Mucosa of descending colon (tissue), 3 donors: Measurements from ENCODE around the gene SGCG. TPM values are rescaled to one million over a fixed set of nuclear protein-coding genes. Genes with fewer than 3 reads are reported as not detected.
"Not testable (repeated sequence)": the region's sequence is repeated elsewhere in the genome, so short reads cannot be mapped to it uniquely, and the experiment has no call there.

Experiments
- ATAC-seq: fragments of 200-7000 bp; cut with Tn5 transposase; one replicate; pipeline ENCODE4 v1.9.1; 2020; ENCODE audit warnings: mild to moderate bottlenecking, moderate library complexity
- DNase-seq, 3 donors: peaks; one replicate each; pipeline ENCODE4 v3.0.0-alpha.2; 2020
- H3K36me3 ChIP-seq: fragments of 200-600 bp; one replicate; pipeline ENCODE4 v1.8.0; 2021; ENCODE audit warnings: low read depth, mild to moderate bottlenecking
- H3K4me1 ChIP-seq: fragments of 200-600 bp; one replicate; pipeline ENCODE4 v1.8.0; 2021; ENCODE audit warnings: low read depth, mild to moderate bottlenecking
- H3K4me3 ChIP-seq: fragments of 200-600 bp; one replicate; pipeline ENCODE4 v1.8.0; 2021; ENCODE audit warnings: mild to moderate bottlenecking
- H3K9me3 ChIP-seq: fragments of 200-600 bp; one replicate; pipeline ENCODE4 v1.8.0; 2021; ENCODE audit warnings: mild to moderate bottlenecking
- CTCF ChIP-seq: fragments of 200-600 bp; IDR thresholded peaks from one replicate; pipeline ENCODE4 v1.8.0; 2022; ENCODE audit warnings: antibody characterized with exemption, mild to moderate bottlenecking
- intact Hi-C, 2 donors: fragments of 100-400 bp; cut with DNase I in 1 of 2; cut with micrococcal nuclease in 1 of 2; formaldehyde crosslinking; loops; one replicate each; pipeline versions ENCODE4 v1.11.0 to v1.11.1; 2022; cut with DNase I, micrococcal nuclease
- total RNA-seq, 3 donors: library from RNA; stranded (reverse); fragmentation: NEBNext Ultra II Directional in 2 of 3; extraction: Animal tissue kit (Norgen Biotek cat#: 25700) in 2 of 3; gene quantifications; one replicate each; pipeline versions ENCODE4 v1.2.1 to v1.2.4, GENCODE V29; 2021 to 2023
- donor health status: DM: no; HTN: no; CAD: no; lungs with moderate emphysema.
- donor health status: DM: no; HTN: no; CAD: no.
- donor health status: DM: no; HTN: yes; CAD: no.

Gene SGCG
- total RNA-seq, 3 donors from 2014 or later = 0.41 to 0.66 TPM; not detected in 1

- H3K9me3 ChIP-seq = no peaks in the 10 kb centered on the region
- DNase-seq = no peak
- intact Hi-C loops = no loop called here
- H3K4me3 ChIP-seq = no peak overlapping the region
- no peaks in the 10 kb centered on the region for H3K4me1 ChIP-seq
- ATAC-seq = no peak
- no peaks in the 10 kb centered on the region for H3K36me3 ChIP-seq
- TF ChIP-seq CTCF = no peak
Measured at GRCh38 chr13:23205807-23206206, 25.0 kb downstream of the SGCG start.

GRCh38 chr13:23212671-23213070 lies 31.9 kb downstream of the SGCG start:
- TF ChIP-seq CTCF = no peak
- H3K4me3 ChIP-seq = no peak overlapping the region

GRCh38 chr13:23231241-23231640 lies 50.5 kb downstream of the SGCG start:
- intact Hi-C loops = no loop called here
- DNase-seq (no peak), ATAC-seq (no peak)
- Histone ChIP-seq H3K4me1 (no peaks in the 10 kb centered on the region), H3K4me3 (no peak overlapping the region), H3K36me3 (no peaks in the 10 kb centered on the region), H3K9me3 (no peaks in the 10 kb centered on the region)
- no peak for TF ChIP-seq CTCF

More at GRCh38 chr13:23212671-23213070, 31.9 kb downstream of the SGCG start:
- intact Hi-C loops = no loop called here
- ATAC-seq = no peak
- Histone ChIP-seq H3K36me3 (no peaks in the 10 kb centered on the region), H3K9me3 (peaks cover 5% of the 10 kb centered on the region), H3K4me1 (no peaks in the 10 kb centered on the region)
- DNase-seq = no peak

- DNase-seq = no peak
- no peaks in the 10 kb centered on the region for H3K9me3 ChIP-seq
- no peaks in the 10 kb centered on the region for H3K4me1 ChIP-seq
- no peak for ATAC-seq
- no peak for TF ChIP-seq CTCF
- no peak overlapping the region for H3K4me3 ChIP-seq
- intact Hi-C loops = no loop called here
- H3K36me3 ChIP-seq = no peaks in the 10 kb centered on the region
Measured at GRCh38 chr13:23235994-23236393, 55.2 kb downstream of the SGCG start.

- DNase-seq (no peak), ATAC-seq (no peak)
- Histone ChIP-seq H3K4me1 (no peaks in the 10 kb centered on the region), H3K4me3 (no peak overlapping the region), H3K9me3 (no peaks in the 10 kb centered on the region), H3K36me3 (no peaks in the 10 kb centered on the region)
- no peak for TF ChIP-seq CTCF
- intact Hi-C loops = no loop called here
Measured at GRCh38 chr13:23243066-23243465, 62.3 kb downstream of the SGCG start.

GRCh38 chr13:23248410-23248809 lies 67.6 kb downstream of the SGCG start:
- H3K36me3 ChIP-seq, ATAC-seq, H3K9me3 ChIP-seq, DNase-seq, H3K4me3 ChIP-seq, intact Hi-C loops, H3K4me1 ChIP-seq: not testable (repeated sequence)
